Left ventricle myocardium superior (tissue), 1 donor: Measurements from ENCODE around the gene CD6. TPM values are rescaled to one million over a fixed set of nuclear protein-coding genes. Genes with fewer than 3 reads are reported as not detected.
A peak's percentile ranks its signal among the peaks of the same experiment; 100 is the strongest.

Experiments used
- ATAC-seq: fragments of 200-7000 bp; cut with Tn5 transposase; one replicate; pipeline ENCODE4 v1.9.1; 2020; ENCODE audit warnings: mild to moderate bottlenecking, moderate library complexity
- DNase-seq: peaks from one replicate; pipeline ENCODE4 v3.0.0-alpha.2; 2020
- intact Hi-C: fragments of 100-400 bp; cut with micrococcal nuclease; formaldehyde crosslinking; loops from one replicate; pipeline ENCODE4 v1.11.0; 2022
- total RNA-seq: library from RNA; stranded (reverse); fragmentation: NEBNext Ultra II Directional; extraction: Animal tissue kit (Norgen Biotek cat#: 25700); gene quantifications from one replicate; pipeline ENCODE4 v1.2.1, GENCODE V29; 2021
- donor health status: DM: no; HTN: yes; CAD: no; lungs with severe emphysema.

Gene CD6
- total RNA-seq, 1 donor from 2014 or later: 0.20 TPM

GRCh38 chr11:60978546-60979380 is 7.3 kb downstream of the CD6 start:
- intact Hi-C loops: no loop called here
- no peak for DNase-seq
- ATAC-seq: no peak

GRCh38 chr11:60981515-60981914 is 10.0 kb downstream of the CD6 start:
- no peak for ATAC-seq
- DNase-seq: no peak
- intact Hi-C loops: no loop called here

GRCh38 chr11:60982184-60982583 is 10.7 kb downstream of the CD6 start:
- intact Hi-C loops: no loop called here
- no peak for DNase-seq
- no peak for ATAC-seq

- no peak for ATAC-seq
- intact Hi-C loops: no loop called here
- DNase-seq: no peak
These were observed 12.7 kb downstream of the CD6 start for GRCh38 chr11:60984149-60984548.

GRCh38 chr11:60984636-60985035 is 13.2 kb downstream of the CD6 start:
- intact Hi-C loops: no loop called here
- DNase-seq (no peak), ATAC-seq (no peak)

GRCh38 chr11:60985501-60985900 is 14.0 kb downstream of the CD6 start:
- no peak for DNase-seq
- intact Hi-C loops: no loop called here
- ATAC-seq: no peak

- no peak for DNase-seq
- intact Hi-C loops: no loop called here
- no peak for ATAC-seq
These were observed 14.8 kb downstream of the CD6 start for GRCh38 chr11:60985991-60986915.

GRCh38 chr11:60987577-60988277 is 16.2 kb downstream of the CD6 start:
- DNase-seq (no peak), ATAC-seq (no peak)
- intact Hi-C loops: no loop called here

DNA sequence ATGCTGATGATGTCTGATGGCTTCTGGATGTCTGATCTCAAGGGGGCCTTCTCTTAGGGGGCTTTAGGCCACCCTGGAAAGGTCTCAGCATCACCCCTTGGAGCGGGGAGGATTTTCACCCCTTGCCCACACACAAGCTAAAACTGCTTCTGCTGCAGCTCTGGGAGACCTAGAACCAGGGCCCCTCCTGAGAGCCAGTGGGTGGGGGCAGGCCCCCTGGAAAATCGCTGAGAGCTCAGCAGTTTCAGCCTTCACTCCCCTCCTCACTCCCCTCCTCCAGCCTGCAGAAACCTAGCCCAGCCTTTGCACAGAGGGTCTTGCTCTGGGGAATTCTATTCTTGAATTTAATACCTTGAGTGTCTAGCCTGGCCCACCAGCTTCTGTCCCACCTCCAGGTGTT is 17.2 kb downstream of the CD6 start:
- intact Hi-C loops: no loop called here
- DNase-seq: no peak
- no peak for ATAC-seq

- ATAC-seq (no peak), DNase-seq (no peak)
- intact Hi-C loops: no loop called here
These were observed 17.7 kb downstream of the CD6 start for GRCh38 chr11:60989093-60989650.

DNA sequence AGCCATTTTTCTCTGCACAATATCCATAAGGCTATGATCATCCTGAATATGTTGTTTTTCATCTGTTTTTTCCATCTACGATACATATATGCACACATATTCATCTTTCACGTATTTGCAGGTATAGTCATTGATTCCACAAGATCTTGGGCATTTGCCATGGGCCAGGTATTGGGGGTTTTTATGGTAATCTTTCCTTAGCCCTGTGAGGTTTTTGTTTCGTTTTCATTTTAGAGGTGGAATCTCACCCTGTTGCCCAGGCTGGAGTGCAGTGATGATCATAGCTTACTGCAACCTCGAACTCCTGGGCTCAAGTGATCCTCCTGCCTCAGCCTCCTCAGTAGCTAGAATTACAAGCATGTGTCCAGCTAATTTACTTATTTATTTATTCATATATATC is 20.0 kb downstream of the CD6 start:
- ATAC-seq (no peak), DNase-seq (no peak)
- intact Hi-C loops: no loop called here

DNA sequence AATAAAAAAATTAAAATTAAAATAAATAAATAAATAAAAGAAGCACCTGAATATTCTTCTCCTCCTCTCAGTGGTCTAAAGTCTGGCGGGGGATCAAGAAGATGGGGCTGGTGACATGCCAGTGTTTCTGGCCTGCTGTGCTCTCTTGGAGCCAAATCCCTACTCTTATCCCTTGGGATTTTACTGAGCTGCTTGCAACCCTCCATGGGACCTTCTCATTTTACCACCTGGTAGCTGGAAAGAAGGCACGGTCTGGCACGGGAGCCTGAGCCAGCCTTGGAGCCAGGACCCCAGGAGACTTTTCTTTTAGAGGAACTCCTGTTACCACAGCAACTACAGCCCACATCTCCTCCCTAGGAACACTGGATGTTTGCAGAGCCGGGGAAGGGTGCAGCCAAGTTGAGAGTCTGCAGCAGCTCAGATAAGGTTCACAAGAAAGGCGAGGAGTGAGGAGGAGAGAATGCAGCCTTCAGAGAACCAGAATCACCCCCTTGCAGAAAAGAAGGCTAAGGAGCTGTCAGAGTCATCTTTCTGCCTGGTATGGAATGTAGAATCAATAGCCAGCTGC is 21.4 kb downstream of the CD6 start:
- DNase-seq (no peak), ATAC-seq (no peak)
- intact Hi-C loops: no loop called here

DNA sequence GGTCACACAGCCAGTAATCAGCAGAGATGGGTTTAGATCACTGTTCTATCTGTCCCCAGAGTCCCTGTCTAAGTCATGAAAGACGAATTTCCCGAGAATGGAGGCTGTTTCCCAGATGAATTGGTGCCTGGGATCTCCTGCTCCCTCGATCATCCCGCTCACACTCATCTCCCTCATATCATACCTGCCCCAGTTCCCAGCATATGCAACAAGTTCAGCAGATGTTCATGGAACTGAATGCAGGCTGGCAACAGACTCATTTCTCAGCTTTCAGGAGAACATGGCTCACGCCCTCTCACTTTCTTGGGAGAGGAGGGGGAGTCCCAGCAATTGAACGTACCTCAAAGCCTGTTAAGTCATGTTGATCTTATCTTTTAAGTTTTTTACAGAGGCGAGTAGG is 22.1 kb downstream of the CD6 start:
- ATAC-seq (no peak), DNase-seq (no peak)
- intact Hi-C loops: no loop called here

GRCh38 chr11:60994541-60995080 is 23.1 kb downstream of the CD6 start:
- intact Hi-C loops: no loop called here
- ATAC-seq: no peak
- no peak for DNase-seq

DNA sequence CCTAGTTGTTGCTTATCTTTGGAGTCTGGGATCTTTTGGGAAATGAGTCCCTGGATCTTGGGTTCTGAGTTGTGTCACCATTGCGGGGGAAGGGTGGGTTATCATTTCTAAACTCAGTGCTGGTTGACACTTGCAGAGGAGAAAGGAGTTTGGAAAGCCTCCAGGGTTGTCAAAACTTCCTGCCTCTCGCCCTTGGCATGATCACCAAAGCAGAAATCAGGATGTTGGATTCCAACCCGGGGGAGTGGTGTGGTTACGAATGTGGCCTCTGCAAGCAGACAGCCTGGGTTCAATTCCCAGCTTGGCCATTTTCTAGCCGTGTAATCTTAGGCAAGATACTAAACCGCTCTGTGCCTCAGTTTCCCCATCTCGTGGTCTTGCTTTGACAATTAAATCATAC is 24.3 kb downstream of the CD6 start:
- no peak for DNase-seq
- intact Hi-C loops: no loop called here
- ATAC-seq: peak; percentile 43

DNA sequence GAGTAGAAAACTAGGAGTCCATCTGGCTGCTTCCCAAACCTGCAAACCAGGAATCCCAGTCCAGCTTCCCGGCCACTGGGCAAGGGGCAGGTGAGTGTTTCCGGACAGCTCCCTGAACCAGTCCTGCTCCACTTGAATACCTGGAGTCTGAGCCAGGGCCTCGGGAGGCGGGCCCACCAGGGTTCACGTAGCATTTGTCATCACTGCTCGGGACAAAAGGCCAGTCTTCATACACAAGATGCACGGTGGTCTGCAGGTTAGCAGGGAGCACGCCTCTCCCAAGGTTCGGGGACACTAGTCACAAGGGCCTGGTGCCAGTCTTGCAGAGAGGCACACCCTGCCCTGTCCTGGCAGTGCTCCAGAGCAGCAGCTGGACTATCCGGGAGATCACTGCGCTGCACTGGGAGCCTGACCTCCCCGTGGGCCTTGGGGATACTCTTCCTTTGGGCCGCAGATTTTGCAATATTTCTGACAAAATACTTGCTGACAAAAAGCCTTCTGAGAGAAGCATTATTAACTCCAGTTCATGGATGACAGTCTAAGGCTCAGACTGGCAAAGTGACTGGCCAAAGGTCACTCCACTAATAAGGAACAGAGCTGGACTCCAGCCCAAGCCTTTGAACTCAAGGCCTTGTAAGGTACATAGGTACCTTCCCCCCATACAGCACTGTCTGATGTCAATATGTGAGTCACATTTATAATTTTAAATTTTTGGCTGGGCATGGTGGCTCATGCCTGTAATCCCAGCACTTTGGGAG is 25.1 kb downstream of the CD6 start:
- intact Hi-C loops: no loop called here
- peak; percentile 43 for DNase-seq
- ATAC-seq: peak; percentile 49

- ATAC-seq: no peak
- DNase-seq: no peak
- intact Hi-C loops: no loop called here
These were observed 28.9 kb downstream of the CD6 start for GRCh38 chr11:61000426-61000825.

DNA sequence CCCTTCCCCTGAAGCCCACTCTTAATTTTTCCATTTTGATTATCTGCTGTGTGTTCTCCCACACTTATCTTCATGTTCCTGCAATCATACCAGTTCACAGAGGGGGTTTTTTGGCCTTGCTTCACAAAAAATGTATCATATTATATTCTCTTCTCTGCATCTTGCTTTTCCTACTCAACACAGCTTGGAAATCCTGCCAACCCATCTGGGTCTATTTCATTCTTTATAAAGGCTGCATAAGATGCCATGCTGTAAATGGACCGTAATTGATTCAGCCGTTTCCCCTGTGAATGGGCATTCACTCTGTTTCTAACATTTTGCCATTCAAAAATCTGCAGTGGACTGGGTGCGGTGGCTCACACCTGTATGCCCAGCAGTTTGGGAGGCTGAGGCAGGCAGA is 30.5 kb downstream of the CD6 start:
- intact Hi-C loops: no loop called here
- no peak for ATAC-seq
- no peak for DNase-seq
